Posterior cingulate gyrus (tissue), 11 donors: ENCODE results near the gene CFAP54.
A peak's percentile ranks its signal among the peaks of the same experiment; 100 is the strongest.
"Not testable (repeated sequence)": the region's sequence is repeated elsewhere in the genome, so short reads cannot be mapped to it uniquely, and the experiment has no call there.

Experiments used
- DNase-seq, 10 donors: peaks; one replicate each; pipeline versions ENCODE4 v3.0.0 to v3.0.0-alpha.2; 2020 to 2021; ENCODE audit warnings: mixed read lengths in 3 of 10
- intact Hi-C: fragments of 100-400 bp; cut with DNase I; formaldehyde crosslinking; loops from one replicate; pipeline ENCODE4 v1.15.1; 2023

Gene CFAP54

GRCh38 chr12:96489392-96490056, at the start of gene CFAP54:
Gene CFAP54 (plus strand): TSS chr12:96489577. CDS start chr12:96489610, 33 bp downstream.
- intact Hi-C loops = loop anchor here (10.0 kb wide), 2 partner anchors 85 to 275 kb away; partner anchors contain the start of gene CDK17
- peak; percentile 86 to 99 (median 94) for DNase-seq

- DNase-seq = no peak
- intact Hi-C loops = no loop called here
Measured at GRCh38 chr12:96441816-96442215, 47.6 kb upstream of the CFAP54 start.

- intact Hi-C loops = no loop called here
- no peak for DNase-seq
Measured at GRCh38 chr12:96442906-96443305, 46.5 kb upstream of the CFAP54 start.

- intact Hi-C loops = no loop called here
- no peak for DNase-seq
Measured at GRCh38 chr12:96444399-96444798, 45.0 kb upstream of the CFAP54 start.

GRCh38 chr12:96445691-96446583, 43.4 kb upstream of the CFAP54 start:
- intact Hi-C loops = no loop called here
- no peak for DNase-seq

- DNase-seq = no peak
- intact Hi-C loops = no loop called here
Measured at GRCh38 chr12:96447256-96447655, 42.1 kb upstream of the CFAP54 start.

- intact Hi-C loops = no loop called here
Measured at GRCh38 chr12:96448300-96448699, 41.1 kb upstream of the CFAP54 start.

GRCh38 chr12:96452261-96452922, 37.0 kb upstream of the CFAP54 start:
- intact Hi-C loops = no loop called here

More at GRCh38 chr12:96448300-96448699, 41.1 kb upstream of the CFAP54 start:
- DNase-seq = no peak

GRCh38 chr12:96454396-96454795, 35.0 kb upstream of the CFAP54 start:
- no peak for DNase-seq
- intact Hi-C loops = no loop called here

More at GRCh38 chr12:96452261-96452922, 37.0 kb upstream of the CFAP54 start:
- DNase-seq = no peak

GRCh38 chr12:96456265-96456974, 33.0 kb upstream of the CFAP54 start:
- intact Hi-C loops = no loop called here
- DNase-seq = no peak

GRCh38 chr12:96457191-96457930, 32.0 kb upstream of the CFAP54 start:
- intact Hi-C loops = no loop called here
- no peak for DNase-seq

- DNase-seq, intact Hi-C loops: not testable (repeated sequence)
Measured at GRCh38 chr12:96459281-96459680, 30.1 kb upstream of the CFAP54 start.

GRCh38 chr12:96462571-96463280, 26.7 kb upstream of the CFAP54 start:
- intact Hi-C loops = no loop called here
- DNase-seq = no peak

GRCh38 chr12:96465896-96466295, 23.5 kb upstream of the CFAP54 start:
- DNase-seq = no peak
- intact Hi-C loops = no loop called here

GRCh38 chr12:96466939-96467751, 22.2 kb upstream of the CFAP54 start:
- intact Hi-C loops = no loop called here
- DNase-seq = no peak

GRCh38 chr12:96471368-96472050, 17.9 kb upstream of the CFAP54 start:
- DNase-seq = no peak
- intact Hi-C loops = no loop called here

- DNase-seq = no peak
- intact Hi-C loops = no loop called here
Measured at GRCh38 chr12:96472384-96472783, 17.0 kb upstream of the CFAP54 start.
